H1 (cell line): Measurements from ENCODE around the gene LPP. TPM values are rescaled to one million over a fixed set of nuclear protein-coding genes. Genes with fewer than 3 reads are reported as not detected.

Experiments used
- CHD7 ChIP-seq: fragments of 300-600 bp; sonication (generic); IDR thresholded peaks from 2 replicates; pipeline ENCODE4 v1.7.1; 2012; ENCODE audit warnings: low read length, moderate library complexity, mild to moderate bottlenecking, inconsistent platforms; ENCODE audit not compliant: insufficient replicate concordance
- EP300 ChIP-seq, 2 experiments: IDR thresholded peaks; 1 replicate in 1 of 2; 2 replicates in 1 of 2; pipeline ENCODE4 v1.6.1; 2011 to 2012; ENCODE audit warnings: low read depth in 2 of 2, low read length in 2 of 2, mild to moderate bottlenecking in 2 of 2, borderline replicate concordance in 1 of 2, inconsistent platforms in 1 of 2, moderate library complexity in 1 of 2
- HDAC2 ChIP-seq, 2 experiments: fragments of 300-600 bp in 1 of 2; sonication (generic) in 1 of 2; IDR thresholded peaks; 2 replicates each; pipeline ENCODE4 v1.6.1; 2011 to 2012; ENCODE audit warnings: low read depth in 2 of 2, low read length in 2 of 2, mild to moderate bottlenecking in 2 of 2, moderate library complexity in 2 of 2, borderline replicate concordance in 1 of 2, inconsistent platforms in 1 of 2
- SUZ12 ChIP-seq: fragments of 200-600 bp; sonication (generic); IDR thresholded peaks from 2 replicates; pipeline ENCODE4 v1.6.1; 2012; ENCODE audit warnings: mild to moderate bottlenecking, inconsistent platforms, low read length, moderate library complexity, mixed read lengths
- TBP ChIP-seq: IDR thresholded peaks from 2 replicates; pipeline ENCODE4 v1.6.1; 2011; ENCODE audit warnings: low read depth, low read length, improper control_type of control experiment
- TCF12 ChIP-seq: IDR thresholded peaks from 2 replicates; pipeline ENCODE4 v1.6.1; 2011; ENCODE audit warnings: low read depth, mild to moderate bottlenecking, low read length
- YY1 ChIP-seq: IDR thresholded peaks from 2 replicates; pipeline ENCODE4 v1.6.1; 2011; ENCODE audit warnings: low read depth, mild to moderate bottlenecking, low read length
- polyA plus RNA-seq, 7 experiments: library from polyadenylated mRNA; depleted of rRNA in 3 of 7; stranded (reverse) in 5 of 7; unstranded in 2 of 7; fragments of >200 nt in 5 of 7; fragments of 200-250 nt in 2 of 7; gene quantifications; 1 replicate in 5 of 7; 2 replicates in 1 of 7; 4 replicates in 1 of 7; pipeline versions ENCODE4 v1.2.1 to v1.2.3, GENCODE V29; 2011 to 2013; ENCODE audit warnings: missing spikeins in 2 of 7, mixed read lengths in 2 of 7
- total RNA-seq: library from RNA; stranded (reverse); fragmentation: NEBNext Ultra II Directional; extraction: Animal tissue kit (Norgen Biotek cat#: 25700); gene quantifications from 2 replicates; pipeline ENCODE4 v1.2.1, GENCODE V29; 2021

LPP gene
- total and polyA plus RNA-seq, 2 of the 8 experiments (the other 6 are each of a cell fraction or from before 2014, with no cell fraction given): 10.0 to 53.3 TPM

- TF ChIP-seq CHD7 (no peak), YY1 (no peak), SUZ12 (no peak), TBP (no peak), TCF12 (no peak), HDAC2 (IDR thresholded peaks at IDR 0.05; ENCODE audit: borderline replicate concordance in 1 of 2, low read depth in 2 of 2, low read length in 2 of 2) (no peak), EP300 (IDR thresholded peaks at IDR 0.05; ENCODE audit: borderline replicate concordance in 1 of 2, low read depth in 2 of 2, low read length in 2 of 2) (no peak)
Observed at GRCh38 chr3:188938999-188939398, 785.0 kb downstream of the LPP start (continued).
